ENCODE results near the gene MEGF10. TPM values are rescaled to one million over a fixed set of nuclear protein-coding genes. Genes with fewer than 3 reads are reported as not detected.

Gene MEGF10
- total RNA-seq, 2 experiments from 2014 or later: not detected

DNA sequence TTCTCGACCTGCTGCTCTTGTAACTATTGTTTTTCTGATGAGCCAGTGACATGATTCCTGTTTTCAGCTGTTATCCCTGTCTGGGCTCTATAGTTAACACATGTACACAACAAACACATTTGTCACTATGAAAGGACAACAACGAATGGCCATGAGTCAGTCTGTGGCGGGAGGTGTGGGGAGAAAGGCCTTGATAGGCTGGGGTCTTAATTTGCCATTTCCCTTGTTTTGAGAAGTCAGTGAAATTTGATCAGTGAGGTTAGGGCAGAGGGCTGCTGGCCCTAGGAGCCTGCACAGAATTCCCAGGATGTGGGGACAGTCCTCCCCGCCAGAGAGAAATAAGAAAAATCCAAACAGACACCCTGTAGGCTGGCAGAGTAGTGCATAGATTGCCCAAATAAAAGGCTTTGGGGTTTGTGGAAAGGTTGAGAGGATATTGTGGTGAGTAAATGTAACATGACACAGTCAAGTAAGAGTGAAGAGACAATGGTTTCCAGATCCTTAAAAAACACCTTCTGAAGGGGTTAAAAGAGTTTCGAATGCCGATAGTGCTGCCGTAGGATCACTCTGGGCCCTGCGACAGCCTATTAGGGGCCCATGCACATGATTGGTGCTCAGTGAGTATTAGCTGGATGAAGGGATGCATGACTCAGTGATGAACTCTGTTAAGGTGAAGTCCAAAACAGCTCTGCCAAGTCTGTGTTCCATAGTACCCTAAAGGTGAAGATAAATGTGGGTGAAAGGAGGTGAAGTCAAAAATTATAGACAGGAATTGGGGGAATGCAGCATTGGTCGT is 115.9 kb downstream of the MEGF10 start:
- ChIA-PET POLR2A (no interaction called here), CTCF (no interaction called here)

DNA sequence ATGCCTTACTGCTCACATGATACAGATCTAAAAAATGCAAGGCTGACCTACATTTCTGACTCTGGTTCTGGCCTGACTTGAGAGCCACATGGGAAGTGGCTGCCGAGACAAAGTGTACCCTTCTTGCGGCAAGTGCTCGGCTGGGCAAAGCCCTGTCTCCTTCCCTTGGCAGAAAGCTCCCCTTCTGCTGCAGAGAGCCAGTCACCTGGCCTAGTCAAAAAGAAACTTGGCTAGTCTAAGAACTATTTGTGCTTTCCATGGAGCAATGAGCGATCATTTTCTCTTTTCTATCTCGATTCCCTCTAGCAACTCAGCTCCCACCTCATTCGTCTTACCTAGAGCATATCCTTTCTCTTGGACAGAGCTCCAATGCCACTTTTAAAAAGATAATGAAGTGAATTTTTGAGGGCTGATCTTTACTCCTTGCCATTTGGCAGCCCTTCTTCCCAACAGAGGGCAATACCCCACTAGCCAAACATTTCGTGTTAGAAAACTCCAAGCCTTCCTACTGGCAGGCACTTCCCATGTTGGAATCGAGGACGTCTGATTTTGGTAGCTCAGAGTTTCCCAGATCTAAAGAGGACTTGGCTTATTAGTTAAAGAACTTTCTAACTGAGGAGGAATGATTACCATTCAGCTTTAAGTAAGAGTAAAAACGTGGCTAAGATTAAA is 118.8 kb downstream of the MEGF10 start:
- ChIA-PET CTCF (no interaction called here), POLR2A (no interaction called here)

DNA sequence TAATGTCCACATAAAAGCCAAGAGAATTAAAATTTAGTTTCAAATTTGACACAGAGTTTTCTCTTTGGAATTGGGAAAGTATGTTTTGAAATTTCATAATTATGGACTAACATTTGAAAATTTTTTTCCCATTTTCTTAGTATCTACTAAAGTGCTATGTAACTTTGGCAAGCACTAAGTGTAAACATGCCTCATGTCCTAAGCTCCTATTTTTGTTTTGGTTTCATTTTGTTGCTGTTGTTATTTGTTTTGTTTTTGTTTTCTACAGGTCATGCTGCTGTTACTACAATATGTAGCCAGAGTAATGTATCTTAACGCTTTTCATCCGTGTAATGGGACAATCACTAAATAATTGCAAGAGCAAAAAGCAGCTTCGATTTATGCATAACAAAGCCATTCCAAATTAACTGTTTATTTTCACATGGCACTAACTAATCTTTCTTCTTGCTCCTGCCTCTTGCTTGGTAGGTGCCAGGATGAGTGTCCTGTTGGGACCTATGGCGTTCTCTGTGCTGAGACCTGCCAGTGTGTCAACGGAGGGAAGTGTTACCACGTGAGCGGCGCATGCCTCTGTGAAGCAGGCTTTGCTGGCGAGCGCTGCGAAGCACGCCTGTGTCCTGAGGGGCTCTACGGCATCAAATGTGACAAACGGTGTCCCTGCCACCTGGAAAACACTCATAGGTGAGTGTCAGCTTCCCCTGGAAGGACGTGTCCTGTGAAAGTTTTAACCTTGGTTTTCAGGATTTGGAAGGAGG is 119.5 kb downstream of the MEGF10 start:
- POLR2A ChIA-PET: no interaction called here
- CTCF ChIA-PET: no interaction called here

DNA sequence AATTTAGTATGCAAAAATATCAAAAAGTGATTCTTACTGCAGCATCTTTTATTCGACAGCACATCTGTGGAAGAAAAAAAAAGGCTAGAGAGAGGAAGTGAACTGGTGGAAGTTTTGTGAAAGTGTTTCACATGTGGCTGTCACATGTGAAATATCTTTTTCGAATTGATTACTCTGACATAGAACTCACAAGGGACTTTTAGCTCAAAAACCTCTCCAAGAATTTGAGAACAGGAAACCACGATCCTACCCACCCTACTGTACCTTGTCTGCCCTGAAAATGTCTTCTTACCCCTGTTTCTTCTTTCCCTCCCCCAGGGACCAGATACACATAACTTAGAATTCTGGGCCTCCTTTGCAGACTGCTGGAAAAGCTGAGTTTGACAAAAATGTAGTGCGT is 120.4 kb downstream of the MEGF10 start:
- POLR2A ChIA-PET: no interaction called here

DNA sequence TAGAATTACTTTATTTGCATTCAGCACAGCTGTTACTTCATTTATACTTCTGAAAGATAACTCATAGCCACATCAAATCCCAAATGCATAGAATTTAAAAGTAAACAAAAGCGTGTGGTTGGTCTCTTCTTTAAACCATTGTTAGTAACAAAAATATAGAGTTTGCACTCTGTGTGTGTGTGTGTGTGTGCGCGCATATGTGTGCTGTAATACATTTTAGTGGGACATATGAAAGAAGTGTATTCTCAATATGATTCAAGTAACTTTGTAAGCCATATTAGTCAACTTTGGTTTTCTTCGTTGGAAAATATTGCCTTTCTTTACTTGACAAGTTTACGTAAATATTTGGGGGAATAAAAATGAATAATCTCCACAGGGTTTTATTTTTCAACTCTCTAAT is 120.8 kb downstream of the MEGF10 start:
- CTCF ChIA-PET: no interaction called here

More for the DNA sequence above, 120.4 kb downstream of the MEGF10 start:
- CTCF ChIA-PET: no interaction called here

DNA sequence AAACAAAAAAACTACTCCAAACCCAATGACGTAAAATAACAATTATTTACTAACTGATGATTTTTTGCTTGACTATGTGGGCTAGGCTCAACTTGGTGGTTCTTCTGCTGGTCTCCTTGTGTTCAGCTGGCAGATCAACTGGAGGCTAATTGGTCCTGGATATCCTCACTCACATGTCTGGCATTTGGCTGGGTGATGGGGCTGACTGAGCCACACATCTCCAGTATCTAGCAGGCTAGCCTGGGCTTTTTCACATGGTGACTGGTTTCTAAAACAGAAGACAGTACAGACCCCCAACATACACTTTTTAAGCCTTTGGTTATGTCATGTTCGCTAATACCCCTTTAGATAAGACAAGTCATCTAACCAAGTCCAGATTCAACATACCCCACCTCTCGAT is 122.1 kb downstream of the MEGF10 start:
- ChIA-PET POLR2A (no interaction called here), CTCF (no interaction called here)

More for the DNA sequence above, 120.8 kb downstream of the MEGF10 start:
- POLR2A ChIA-PET: no interaction called here

DNA sequence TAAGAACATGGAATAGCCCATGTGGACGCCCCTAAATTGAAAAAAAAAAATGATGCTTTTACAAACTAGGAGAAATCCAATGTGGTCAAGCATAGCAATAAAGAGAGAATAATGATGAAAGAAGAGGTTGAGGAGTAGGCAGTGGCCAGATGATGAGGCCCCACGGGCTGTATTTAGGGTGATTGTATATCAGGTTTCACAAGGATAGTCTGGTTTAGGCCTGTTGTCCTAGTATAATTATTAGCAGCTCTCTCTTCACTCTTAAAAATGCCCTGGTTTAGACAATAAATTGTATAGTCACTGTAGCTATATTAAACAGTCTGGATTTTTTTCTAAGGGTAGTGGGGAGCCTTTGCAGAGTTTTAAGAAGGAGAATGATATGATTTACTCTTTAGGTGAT is 124.4 kb downstream of the MEGF10 start:
- POLR2A ChIA-PET: no interaction called here
- CTCF ChIA-PET: no interaction called here

DNA sequence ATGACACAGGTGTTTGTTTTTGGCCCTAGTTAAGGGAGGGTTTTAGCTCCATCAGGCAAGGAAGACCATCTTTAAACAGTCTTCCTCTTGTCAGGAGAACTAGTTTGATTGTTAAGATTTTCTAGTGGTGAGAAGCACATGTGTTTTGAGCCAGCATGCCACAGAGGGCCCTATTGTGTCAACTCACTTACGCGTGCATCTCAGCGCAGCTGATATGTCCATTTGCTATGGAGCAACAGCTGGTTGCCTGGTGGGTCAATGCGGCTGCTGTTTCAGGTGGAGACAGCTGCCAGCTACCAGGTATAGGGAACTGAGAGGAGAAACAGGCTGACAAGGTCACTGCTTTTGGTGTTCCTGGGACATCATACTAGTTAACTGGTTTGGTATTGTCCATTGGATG is 126.3 kb downstream of the MEGF10 start:
- ChIA-PET CTCF (no interaction called here), POLR2A (no interaction called here)

DNA sequence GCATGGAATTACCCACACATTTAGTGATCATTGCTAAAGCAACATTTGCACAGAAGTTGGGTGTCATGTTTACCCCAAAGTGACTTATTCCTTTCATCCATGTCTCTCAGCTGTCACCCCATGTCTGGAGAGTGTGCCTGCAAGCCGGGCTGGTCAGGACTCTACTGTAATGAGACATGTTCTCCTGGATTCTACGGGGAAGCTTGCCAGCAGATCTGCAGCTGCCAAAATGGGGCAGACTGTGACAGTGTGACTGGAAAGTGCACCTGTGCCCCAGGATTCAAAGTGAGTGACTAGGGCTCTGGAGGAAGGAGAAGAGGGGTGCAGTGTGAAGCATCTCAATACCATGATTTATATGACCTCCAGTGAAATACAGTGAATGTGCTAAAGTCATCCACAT is 126.9 kb downstream of the MEGF10 start:
- CTCF ChIA-PET: no interaction called here
- POLR2A ChIA-PET: no interaction called here

DNA sequence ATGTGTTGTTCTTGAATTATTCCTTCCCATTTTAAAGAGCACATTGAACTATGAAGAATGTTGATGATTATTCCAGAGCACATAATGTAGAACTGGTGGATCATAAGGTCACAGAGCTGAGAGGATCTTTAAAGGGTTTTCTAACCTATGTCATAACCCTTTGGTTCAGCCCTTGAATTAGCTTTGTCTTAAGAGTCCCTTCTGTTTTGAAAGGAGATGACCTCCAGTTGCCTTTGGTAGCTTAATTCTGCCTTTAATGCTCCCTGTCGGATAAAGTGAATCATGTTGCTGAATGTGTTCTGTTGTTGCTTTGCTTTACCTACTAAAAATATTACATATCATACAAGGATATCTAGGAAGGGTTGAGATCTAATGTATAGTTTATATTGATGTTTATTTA is 127.8 kb downstream of the MEGF10 start:
- POLR2A ChIA-PET: interaction anchor here (0.6 kb wide), 1 partner anchor 853 kb away, joined by 5 read pairs; no protein-coding TSS in a partner anchor
- CTCF ChIA-PET: no interaction called here

DNA sequence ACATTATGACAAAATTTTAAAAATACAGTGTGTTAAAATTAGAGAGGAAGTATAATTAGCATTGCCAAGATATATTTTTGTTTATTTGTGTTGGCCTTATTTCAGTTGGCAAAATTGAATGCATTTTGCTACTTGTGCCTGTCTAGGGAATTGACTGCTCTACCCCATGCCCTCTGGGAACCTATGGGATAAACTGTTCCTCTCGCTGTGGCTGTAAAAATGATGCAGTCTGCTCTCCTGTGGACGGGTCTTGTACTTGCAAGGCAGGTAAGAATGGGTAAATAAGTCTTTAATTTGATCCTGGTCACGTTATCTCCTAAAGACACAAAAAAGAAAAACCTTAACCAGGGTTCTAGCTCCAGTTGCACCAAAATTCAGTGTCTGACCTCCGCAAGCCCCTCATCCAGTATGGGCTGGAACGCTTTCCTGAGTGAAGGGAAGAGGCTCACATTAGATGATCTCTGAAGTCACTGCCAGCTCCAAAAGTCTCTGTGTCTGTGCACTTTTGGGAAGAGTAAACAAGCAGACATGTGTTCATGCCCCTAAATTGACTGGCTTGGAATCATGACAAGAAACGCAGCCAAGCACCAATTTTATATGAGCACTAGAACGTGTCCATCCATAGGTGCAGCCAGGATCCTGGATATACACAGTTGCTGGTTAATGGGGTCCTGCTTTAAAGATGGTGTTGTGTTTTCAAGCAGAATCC is 128.5 kb downstream of the MEGF10 start:
- CTCF ChIA-PET: no interaction called here
- POLR2A ChIA-PET: no interaction called here

DNA sequence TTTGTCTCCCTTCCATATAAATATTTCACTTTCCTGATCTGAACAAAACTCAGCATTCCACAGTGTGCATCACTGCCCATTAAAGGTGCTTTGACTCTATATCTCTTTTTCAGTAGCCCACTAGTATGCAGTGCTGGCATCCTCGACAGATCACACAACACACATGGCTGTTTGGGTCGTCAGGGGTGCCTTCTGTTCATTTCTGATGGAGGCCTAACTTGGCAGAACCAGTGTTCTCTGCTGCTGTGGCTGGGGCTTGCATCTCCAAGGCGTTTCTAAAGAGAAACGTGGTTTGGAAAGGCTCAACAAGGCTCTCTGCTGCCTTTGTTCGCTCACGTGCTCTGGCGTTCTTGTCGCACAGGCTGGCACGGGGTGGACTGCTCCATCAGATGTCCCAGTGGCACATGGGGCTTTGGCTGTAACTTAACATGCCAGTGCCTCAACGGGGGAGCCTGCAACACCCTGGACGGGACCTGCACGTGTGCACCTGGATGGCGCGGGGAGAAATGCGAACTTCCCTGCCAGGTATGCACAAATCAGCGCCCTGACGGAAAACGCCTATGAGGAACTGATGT is 129.2 kb downstream of the MEGF10 start:
- ChIA-PET CTCF (no interaction called here), POLR2A (no interaction called here)

DNA sequence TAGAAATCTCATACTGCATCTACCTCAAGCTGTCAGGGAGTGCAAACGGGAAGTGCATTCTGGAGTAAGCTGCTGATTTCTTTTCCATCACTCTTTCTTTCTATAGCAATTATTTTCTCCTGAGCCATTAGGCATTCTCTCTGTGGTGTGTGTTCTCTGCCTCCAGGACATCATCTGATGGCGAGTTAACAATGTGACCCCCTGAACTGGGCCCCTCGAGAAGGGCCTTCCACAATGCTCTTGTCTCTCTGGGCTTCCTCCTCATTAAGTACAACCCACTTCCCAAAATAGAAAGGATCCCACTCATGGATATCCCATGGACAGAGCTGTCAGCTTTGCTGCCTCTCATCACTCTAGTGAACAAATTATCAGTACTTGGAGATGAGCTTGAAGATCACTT is 130.2 kb downstream of the MEGF10 start:
- ChIA-PET CTCF (no interaction called here), POLR2A (no interaction called here)

DNA sequence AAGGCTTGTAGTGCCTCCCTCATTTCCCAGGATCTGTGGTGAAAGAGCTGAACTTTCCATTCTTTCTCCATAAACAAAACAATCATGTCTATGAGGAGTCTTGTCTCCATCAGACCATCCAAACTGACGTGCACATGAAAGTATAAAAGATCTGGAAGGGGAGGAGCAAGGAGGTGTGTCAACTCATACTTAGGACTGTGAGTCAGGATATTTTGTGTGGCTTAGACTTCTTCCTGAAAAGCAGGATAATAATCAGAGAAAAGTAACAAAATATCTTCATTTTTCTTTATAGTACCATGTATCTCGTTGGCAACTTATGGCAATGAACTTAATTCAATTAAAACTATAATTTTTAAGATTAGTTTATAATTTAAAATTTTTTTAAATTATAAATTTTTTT is 130.9 kb downstream of the MEGF10 start:
- ChIA-PET POLR2A (no interaction called here), CTCF (no interaction called here)

DNA sequence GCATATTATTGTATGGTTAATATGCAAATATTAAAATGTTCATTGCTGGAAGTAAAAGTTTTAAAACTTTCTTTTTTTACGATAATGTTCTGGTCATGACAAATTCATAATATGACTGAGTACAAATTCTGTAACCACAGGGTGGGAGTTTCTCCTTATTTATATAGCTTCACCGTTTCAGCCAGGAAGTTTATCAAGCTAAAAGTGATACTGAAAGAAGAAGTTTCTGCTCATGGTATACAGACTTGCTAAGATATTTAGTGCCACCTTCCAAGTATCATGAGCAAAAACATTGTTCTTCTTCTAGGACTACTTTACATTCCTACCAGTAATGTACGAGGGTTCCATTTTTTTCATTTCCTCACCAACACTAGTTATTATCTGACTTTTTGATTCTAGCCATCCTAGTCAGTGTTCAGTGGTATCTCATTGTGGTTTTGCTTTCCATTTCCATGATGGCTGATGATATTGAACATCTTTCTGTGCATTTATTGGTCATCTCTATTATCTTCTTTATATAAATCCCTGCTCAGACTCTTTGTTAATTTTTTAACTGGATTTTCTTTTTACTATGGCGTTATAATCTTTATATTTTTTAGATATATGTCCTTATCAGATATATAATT is 132.7 kb downstream of the MEGF10 start:
- ChIA-PET POLR2A (no interaction called here), CTCF (no interaction called here)

DNA sequence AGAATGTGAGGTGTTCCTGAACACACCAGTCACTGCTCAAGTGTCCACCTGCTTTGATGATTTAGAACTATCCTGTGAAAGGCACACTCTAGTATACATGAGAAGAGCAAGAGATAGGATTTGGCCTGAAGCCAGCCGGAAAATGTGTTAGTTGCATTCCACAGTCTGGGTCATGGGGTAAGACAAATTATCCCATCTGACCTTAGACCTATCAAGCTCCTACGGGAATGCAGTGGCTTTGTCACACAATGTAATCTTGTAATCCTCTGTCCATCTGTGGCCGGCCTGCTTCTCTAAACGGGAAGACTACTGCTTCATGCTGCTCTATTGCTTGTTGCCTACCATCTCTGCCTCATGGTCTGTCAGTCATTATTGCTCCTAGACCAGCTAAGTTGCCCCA is 134.4 kb downstream of the MEGF10 start:
- ChIA-PET POLR2A (no interaction called here), CTCF (no interaction called here)

DNA sequence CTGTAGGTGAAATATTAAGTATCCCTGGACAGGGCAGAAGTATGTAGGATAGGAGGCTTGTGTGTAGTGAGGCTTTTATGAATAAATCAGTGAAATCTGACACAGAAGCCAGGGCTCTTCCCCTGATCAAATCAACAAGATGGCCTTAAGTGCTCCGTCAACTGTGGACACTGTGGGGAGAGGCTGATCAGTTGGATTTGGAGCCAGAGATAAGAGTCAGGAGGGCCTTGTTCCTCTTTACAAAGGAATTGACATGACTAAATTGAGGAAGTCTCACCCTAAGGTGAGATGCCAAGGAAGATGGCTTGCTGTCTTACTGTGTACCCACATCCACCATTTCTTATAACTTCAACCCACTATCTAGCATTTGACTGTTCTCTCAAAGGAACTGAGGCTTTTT is 135.3 kb downstream of the MEGF10 start:
- POLR2A ChIA-PET: no interaction called here
- CTCF ChIA-PET: no interaction called here

DNA sequence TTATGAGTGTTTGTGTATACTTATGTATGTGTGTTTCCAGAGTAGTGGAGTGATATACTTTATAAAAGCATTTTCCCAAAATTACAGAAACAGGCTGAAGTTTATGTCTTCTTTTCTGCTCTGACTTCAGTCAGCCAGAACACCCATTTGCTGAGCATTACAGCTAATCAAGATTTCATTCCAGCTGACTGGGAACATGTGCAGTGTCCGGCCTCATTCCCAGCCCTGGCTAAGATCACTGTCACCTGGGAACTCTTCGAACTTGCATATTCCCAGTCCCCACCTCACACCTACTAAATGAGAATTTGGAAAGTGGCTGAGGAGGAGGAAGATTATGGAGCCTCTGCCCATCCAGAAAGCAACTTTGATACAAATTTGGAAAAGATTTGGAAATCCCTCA is 136.1 kb downstream of the MEGF10 start:
- POLR2A ChIA-PET: no interaction called here
- CTCF ChIA-PET: no interaction called here

DNA sequence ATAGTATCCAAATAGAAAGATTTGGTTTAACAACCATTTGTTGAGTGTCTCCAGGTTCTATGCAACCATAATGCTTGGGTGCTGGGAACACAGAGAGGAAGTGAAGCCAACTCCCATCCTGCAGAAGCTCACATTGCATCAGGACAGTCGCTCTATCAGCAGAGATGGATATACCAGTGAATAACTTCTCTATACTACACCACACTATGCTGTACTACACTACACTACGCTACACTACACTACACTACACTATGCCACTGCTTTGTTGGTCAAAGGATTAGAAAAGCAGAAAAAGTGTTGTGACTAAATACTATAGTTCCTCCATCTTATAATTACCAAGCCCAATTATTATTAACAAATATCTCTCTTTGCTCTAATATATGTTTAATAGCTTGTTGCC is 137.7 kb downstream of the MEGF10 start:
- POLR2A ChIA-PET: no interaction called here
- CTCF ChIA-PET: no interaction called here

DNA sequence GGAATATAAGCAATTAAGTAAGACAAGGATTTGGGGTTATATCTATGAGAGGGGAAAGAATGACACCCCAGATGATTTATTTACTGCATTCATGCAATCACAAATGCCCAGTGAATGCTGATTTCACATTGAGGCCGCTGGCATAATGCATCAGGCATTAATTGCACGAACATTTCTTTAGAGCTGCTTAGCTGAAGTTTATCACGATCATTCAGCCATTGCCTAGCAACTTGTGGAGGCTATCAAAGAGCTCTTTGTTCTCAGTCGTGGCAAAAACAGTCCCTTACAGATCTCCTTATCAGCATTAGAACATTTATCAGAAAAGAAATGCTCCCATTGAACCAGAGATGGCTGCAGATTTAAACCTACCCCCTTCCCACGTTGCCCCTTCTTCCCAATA is 138.2 kb downstream of the MEGF10 start:
- ChIA-PET POLR2A (no interaction called here), CTCF (no interaction called here)
